Measurements from ENCODE around the gene HYPK.

Gene HYPK

DNA sequence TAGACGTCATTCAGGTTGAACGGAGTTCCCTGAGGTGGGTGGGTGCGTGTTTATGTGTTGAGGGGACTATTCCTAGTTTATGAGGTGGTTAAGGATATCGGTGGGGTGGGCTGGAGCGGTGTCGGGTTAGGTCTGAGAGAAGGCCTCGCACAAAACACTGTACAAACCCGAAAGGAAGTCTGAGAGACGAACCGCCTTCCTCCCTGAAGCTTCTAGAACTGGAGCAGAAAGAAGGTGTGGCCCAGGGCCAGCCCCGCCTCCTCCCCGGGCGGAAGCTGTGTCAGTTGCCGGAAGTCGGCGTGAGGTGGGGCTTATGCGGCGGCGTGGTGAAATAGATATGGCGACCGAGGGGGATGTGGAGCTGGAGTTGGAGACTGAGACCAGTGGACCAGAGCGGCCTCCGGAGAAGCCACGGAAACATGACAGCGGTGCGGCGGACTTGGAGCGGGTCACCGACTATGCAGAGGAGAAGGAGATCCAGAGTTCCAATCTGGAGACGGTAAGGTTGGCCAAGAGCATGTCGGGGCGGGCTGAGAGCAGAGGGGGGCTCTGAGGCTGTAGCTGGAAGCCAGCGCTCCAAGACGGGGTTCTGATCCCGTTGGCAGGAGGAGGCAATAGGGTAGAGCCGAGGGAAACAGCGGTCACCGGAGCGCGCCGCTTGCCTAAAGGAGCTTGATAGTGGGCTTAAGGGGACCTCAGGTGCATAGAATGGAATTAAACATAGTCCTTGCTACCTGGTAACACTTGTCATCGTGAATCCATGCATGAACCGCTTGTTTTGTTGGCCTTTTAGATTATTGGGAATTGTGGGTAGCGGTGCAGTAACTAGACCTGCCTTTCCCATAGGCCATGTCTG is at the start of gene HYPK:
HYPK (plus strand) TSS at position 314 of the 856 bp plus-strand sequence; CDS start at position 338, 24 bp downstream.
- peak; percentile 92 for DNase-seq (ENCODE audit: low read depth)

DNA sequence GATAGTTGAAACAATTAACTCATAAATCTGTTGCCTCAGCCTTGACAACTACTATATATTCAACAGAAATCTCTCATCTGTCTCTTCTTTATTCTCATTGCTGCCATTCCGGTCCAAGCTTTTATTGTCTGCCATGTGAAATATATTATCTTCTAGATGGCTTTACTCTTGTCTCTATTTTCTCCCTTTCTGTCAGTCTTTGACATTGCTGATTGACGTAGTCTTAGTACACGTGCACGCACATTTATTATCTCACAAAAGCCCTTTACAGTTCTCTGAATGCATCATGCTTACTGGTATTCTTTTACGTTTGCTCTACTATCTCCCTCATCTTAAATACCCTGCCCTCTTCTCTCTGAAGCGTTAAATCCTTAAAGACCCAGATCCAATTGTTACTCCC is 48.5 kb upstream of the HYPK start:
- no peak for DNase-seq (ENCODE audit: low read depth)

DNA sequence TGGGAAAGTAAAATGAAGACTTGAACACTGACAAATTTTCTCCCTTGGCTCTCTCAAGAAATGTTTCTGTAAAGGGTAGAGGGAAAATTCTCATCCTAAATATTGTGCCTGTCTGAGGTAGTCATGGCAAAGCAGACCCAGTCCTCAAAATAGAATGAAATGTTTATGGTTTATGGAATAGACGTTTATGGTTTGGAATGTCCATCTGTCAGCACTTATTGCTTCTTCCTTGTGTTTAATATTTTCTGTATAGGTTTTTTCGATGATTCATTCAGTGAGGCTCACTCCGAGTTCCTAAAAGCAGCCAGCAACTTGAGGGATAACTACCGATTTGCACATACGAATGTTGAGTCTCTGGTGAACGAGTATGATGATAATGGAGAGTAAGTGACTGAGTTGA is 37.6 kb upstream of the HYPK start:
- peak; percentile 54 for DNase-seq (ENCODE audit: low read depth)

DNA sequence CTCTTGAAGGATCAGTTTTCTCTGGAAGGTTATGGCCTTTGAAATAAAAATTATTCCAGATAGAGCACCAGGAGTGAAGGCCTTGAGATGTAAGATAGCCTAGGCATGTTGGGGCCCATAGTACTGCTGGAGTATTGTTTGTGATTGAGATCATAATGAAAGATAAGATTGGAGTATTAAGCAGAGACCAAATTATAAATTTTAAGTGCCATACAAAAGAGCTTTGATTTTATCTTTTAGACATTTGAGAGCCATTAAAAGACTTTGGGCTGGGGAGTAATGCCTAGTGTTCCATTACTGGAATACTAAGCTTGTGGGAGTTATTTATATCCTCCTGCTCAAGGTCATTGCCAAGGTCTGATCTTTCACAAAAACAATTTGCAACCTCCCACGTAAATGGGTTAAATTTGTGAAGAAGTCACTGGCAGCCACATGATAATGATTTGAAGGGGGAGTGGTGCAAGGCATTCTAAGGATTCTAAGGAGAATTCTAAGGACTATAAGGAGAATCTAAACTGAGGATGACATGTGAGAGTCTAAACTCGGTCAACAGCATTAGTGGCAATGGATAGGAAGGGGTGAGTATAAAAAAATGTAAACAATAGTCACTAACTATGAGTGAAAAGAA is 36.5 kb upstream of the HYPK start:
- DNase-seq (ENCODE audit: low read depth), result peak; percentile 11

- DNase-seq (ENCODE audit: low read depth), result peak; percentile 61
Measured at GRCh38 chr15:43769584-43770228, 30.7 kb upstream of the HYPK start.

GRCh38 chr15:43771816-43772215 is 28.6 kb upstream of the HYPK start:
- DNase-seq (ENCODE audit: low read depth), result no peak

DNA sequence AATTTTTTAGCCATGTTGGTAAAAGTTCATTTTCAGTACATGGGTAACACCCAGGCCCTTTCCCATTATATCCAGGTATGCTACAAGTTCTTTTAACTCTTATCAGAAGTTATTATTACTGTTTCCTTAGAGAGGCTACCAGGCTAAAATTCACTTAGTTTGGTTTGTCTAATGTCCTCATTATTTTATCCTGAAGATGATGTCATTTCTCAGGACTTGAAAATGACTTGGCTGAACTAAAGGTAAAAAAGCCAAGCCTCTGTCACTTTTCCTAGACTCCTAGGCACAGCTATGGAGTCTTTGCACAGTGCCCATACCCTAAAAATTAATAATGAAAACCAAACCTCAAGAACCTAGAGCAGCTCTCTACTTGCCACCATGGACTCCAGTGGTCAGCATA is 27.8 kb upstream of the HYPK start:
- no peak for DNase-seq (ENCODE audit: low read depth)

DNA sequence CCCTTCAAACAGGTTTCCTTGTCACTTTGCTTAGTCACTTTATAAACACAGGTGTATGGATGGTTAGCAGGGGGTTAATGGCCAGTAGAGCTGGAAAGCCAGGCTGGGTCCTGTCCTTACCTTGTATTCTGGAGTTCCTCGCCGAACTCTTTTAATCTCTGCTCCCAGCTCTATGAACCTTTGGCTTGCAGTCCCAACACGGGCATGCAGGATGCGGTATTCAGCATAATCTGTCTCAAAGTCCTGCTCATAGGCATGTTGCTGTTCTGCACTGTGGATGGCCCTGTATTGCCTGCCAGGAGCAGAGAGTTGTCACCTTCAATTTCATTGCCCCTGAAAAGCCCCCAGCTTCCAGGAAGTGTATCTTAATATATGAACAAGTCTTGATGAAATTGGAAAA is 26.3 kb upstream of the HYPK start:
- DNase-seq (ENCODE audit: low read depth), result no peak

DNA sequence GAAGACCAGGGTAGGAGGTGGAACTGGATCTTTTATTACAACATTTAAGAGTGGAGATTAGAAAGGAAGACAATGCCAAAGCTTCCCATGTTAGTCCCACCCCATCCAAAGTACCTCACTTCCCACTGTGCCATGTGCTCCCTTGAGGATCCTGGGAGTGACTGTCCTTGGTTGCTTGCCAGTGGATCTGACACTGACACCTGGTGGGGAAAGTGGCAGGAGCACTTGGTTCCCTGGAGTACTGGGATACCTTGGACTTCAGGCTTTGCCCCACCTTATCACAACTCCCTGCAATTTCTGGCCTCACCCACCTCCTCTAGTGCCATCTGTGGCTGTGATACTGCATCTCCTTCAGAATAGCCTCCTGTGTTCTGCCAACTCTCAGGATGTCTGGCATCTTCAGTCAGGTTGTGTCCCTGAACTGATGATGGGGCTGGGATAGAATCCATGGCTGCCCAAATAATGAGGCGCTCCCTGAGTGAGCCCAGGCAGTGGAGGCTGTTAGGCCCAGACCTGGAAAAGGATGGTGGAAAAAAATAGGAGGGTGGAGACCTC is 24.9 kb upstream of the HYPK start:
- peak; percentile 39 for DNase-seq (ENCODE audit: low read depth)

DNA sequence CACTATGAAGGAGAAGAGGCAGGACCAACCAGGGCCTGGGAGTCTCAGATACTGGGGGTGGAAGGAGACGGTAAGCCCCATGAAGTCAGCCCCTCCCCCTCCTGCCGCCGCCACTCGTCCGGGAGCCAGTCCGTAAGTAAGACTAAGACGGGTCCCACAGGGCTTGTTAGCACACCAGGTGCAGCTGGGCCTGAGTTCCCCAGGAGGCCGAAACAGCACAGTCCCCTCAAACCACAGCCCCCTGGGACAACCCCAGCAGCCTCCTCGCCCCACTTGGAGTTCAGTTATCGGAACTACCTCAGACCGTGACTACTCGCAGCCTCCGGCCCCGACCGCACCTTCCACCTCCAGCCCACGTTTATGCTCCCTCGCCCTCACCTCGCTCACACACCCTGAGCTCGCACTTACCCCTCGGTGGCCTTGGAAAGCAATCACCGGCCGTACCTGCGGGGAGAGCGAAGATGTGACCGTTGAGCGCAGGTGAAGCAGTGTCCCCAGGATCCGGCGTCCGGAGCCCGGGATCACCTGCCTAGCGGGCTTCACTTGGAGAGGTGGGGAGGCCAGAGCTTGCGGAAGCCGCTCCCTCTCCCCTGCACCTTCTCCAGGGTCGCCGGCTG is 24.2 kb upstream of the HYPK start:
- DNase-seq (ENCODE audit: low read depth), result no peak

GRCh38 chr15:43776718-43777266 is 23.6 kb upstream of the HYPK start, which contains the start of gene ELL3:
Gene ELL3, minus strand, starts transcription at chr15:43776966. Its CDS starts 65 bp downstream, at chr15:43776901.
- peak; percentile 63 for DNase-seq (ENCODE audit: low read depth)

- peak; percentile 76 for DNase-seq (ENCODE audit: low read depth)
Measured at GRCh38 chr15:43777267-43777914, 23.0 kb upstream of the HYPK start.

GRCh38 chr15:43779016-43779415 is 21.4 kb upstream of the HYPK start:
- DNase-seq (ENCODE audit: low read depth), result no peak

DNA sequence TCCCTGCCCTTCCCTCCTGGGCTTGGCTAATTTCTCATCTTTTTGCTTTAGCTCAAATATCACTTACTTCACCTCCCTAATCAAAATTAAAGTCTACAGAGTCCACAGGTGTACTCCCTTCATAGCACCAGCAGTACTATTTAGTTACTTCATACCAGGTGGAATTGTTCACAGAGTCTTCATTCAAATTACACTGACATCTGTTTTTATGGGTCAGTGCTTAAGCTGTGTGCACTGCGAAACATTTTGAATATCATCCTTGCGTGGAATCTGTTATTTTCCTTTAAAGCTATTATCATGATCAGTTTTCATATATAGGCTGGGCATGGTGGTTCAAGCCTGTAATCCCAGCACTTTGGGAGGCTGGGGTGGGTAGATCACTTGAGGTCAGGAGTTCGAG is 11.0 kb upstream of the HYPK start:
- no peak for DNase-seq (ENCODE audit: low read depth)

- peak; percentile 100 for DNase-seq (ENCODE audit: low read depth)
Measured at GRCh38 chr15:43791993-43792760, 8.2 kb upstream of the HYPK start, which contains the start of gene SERF2. Gene SERF2, plus strand, starts transcription at chr15:43792320. Its CDS starts 57 bp downstream, at chr15:43792377.

DNA sequence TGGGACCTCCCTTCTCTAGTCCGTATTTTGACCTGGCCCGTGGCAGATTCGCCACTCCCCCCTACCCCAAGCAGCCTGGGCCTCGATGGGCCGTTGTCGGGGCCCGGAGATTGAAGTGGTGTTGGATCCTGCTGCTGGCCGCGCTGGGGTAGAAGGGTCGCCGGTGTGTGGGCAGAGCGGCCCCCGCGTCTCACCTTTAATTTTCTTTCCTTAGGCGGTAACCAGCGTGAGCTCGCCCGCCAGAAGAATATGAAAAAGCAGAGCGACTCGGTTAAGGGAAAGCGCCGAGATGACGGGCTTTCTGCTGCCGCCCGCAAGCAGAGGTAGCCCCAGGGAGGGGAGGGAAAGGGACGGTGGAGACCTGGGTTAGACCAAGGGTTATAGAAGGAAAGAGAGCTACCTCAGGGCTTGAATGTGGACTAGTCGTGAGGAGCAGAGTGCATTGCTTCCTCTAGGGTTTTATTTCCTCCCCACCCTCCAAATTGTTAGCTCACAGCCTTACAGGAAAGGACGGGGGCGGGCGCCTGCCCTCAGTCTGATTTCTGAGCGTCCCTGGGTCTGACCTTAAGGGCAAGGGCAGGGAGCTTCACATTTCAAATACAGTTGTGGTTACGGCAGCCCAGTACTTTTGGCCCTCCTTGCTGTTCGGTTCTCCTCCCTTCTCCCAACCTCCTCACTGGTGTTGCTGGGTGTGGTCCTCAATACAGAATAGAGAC is 7.5 kb upstream of the HYPK start:
- DNase-seq (ENCODE audit: low read depth), result peak; percentile 38

DNA sequence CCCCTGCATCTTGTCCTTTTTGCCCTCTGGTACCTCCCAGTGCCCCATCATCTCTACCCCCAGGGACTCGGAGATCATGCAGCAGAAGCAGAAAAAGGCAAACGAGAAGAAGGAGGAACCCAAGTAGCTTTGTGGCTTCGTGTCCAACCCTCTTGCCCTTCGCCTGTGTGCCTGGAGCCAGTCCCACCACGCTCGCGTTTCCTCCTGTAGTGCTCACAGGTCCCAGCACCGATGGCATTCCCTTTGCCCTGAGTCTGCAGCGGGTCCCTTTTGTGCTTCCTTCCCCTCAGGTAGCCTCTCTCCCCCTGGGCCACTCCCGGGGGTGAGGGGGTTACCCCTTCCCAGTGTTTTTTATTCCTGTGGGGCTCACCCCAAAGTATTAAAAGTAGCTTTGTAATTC is 6.8 kb upstream of the HYPK start:
- no peak for DNase-seq (ENCODE audit: low read depth)

DNA sequence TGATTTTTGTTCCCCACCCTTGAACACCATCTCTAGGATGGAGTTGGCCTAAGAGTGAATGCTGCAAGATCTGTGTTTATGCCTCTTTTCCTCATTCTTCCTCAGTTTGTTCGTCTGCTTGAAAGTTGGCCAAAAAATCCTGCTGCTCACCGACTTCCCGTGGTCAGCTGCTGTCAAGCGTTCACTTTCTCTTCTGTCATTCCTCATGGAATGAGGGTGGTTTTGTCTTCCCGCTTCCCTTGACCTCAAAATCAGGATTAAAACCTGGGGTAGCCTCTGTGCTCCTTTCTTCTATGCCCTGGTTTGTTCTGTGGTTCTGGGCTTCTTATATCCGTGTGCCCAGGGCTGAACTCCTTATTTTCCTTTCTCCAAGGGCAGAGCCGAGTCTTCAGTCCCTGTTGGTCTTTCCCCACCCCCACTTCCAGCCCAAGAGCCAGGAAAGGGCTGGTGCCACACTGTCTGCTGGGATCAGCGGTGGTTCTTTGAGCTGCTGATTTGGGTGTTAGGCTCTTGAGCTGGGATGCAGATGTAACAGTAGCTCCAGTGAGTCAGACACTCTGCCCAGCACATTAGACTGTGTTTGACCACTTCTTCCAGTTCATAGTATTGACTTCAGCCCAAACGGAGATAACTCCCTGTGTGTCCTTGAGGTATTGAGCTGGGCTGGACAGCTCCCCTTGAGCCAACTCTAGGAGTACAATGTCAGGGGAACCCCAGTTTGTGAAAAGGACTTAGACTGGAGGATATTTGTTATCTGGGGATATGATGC is 5.9 kb upstream of the HYPK start:
- DNase-seq (ENCODE audit: low read depth), result peak; percentile 83

DNA sequence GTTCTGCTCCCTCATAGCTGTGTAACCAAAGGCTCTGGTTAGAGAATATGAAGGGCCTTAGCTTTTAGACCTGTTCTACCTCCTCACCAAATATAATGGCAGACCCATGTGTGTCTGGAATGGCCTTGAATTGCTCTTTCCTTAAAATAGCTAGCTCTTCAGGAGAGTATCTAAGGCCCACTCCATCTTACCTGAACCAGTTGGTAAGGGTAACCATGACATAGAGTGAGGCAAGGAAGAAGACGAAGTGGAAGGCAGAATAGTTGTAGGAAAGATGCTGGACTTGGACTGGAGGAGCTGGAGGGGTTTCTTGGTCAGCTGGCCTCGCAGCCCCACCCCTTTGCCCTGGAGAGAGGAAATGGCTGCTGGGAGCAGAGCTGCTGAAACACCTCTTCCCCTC is 5.2 kb upstream of the HYPK start:
- no peak for DNase-seq (ENCODE audit: low read depth)

Measured in iris pigment epithelial cell (primary cell).